Thyroid gland (tissue), 4 donors: Measurements from ENCODE around the gene PACSIN1. TPM values are rescaled to one million over a fixed set of nuclear protein-coding genes. Genes with fewer than 3 reads are reported as not detected.

Source experiments
- DNase-seq, 2 donors: peaks; one replicate each; pipeline ENCODE4 v3.0.0-alpha.2; 2019
- H3K27ac ChIP-seq, 3 donors: fragments of 200-600 bp; sonication (generic); 1 replicate in 2 of 3; 2 replicates in 1 of 3; pipeline ENCODE4 v1.5.1; 2016 to 2019; ENCODE audit warnings: mild to moderate bottlenecking in 1 of 3, moderate library complexity in 1 of 3
- H3K27me3 ChIP-seq: fragments of 200-600 bp; sonication (generic); one replicate; pipeline ENCODE4 v1.5.1; 2019
- H3K36me3 ChIP-seq, 2 donors: fragments of 200-600 bp; sonication (generic); one replicate each; pipeline ENCODE4 v1.5.1; 2016 to 2019
- H3K4me1 ChIP-seq, 2 donors: fragments of 200-600 bp; sonication (generic); one replicate each; pipeline ENCODE4 v1.5.1; 2017 to 2019
- H3K4me3 ChIP-seq, 3 donors: fragments of 200-600 bp; sonication (generic); replicated peaks in 1 of 3; 1 replicate in 2 of 3; 2 replicates in 1 of 3; pipeline ENCODE4 v1.5.1; 2016; ENCODE audit warnings: mild to moderate bottlenecking in 1 of 3
- H3K9me3 ChIP-seq: fragments of 200-600 bp; sonication (generic); one replicate; pipeline ENCODE4 v1.5.1; 2017
- CTCF ChIP-seq, 6 experiments: fragments of 200-600 bp in 3 of 6; fragments of 450-650 bp in 3 of 6; sonication (generic) in 3 of 6; IDR thresholded peaks; one replicate each; pipeline ENCODE4 v1.5.1; 2016 to 2019; ENCODE audit warnings: antibody characterized with exemption in 6 of 6, mild to moderate bottlenecking in 2 of 6, inconsistent platforms in 1 of 6, moderate library complexity in 1 of 6
- POLR2A ChIP-seq, 2 donors: fragments of 450-650 bp; IDR thresholded peaks; one replicate each; pipeline ENCODE4 v1.6.1; 2017; ENCODE audit warnings: antibody characterized with exemption in 2 of 2, mild to moderate bottlenecking in 2 of 2, moderate library complexity in 1 of 2
- WGBS, 2 donors: methylation state at CpG; one replicate each; pipeline ENCODE4 v1.1.5; 2017; 5-methylcytosine and 5-hydroxymethylcytosine counted together
- intact Hi-C: fragments of 100-400 bp; cut with DNase I; formaldehyde crosslinking; loops from one replicate; pipeline ENCODE4 v1.15.1; 2023
- total RNA-seq, 4 donors: library from RNA; depleted of rRNA; stranded (reverse); fragments of >200 nt; gene quantifications; one replicate each; pipeline ENCODE4 v1.2.3, GENCODE V29; 2016

PACSIN1 gene
- total RNA-seq, 4 donors from 2014 or later: 0.11 TPM; not detected in 3

DNA sequence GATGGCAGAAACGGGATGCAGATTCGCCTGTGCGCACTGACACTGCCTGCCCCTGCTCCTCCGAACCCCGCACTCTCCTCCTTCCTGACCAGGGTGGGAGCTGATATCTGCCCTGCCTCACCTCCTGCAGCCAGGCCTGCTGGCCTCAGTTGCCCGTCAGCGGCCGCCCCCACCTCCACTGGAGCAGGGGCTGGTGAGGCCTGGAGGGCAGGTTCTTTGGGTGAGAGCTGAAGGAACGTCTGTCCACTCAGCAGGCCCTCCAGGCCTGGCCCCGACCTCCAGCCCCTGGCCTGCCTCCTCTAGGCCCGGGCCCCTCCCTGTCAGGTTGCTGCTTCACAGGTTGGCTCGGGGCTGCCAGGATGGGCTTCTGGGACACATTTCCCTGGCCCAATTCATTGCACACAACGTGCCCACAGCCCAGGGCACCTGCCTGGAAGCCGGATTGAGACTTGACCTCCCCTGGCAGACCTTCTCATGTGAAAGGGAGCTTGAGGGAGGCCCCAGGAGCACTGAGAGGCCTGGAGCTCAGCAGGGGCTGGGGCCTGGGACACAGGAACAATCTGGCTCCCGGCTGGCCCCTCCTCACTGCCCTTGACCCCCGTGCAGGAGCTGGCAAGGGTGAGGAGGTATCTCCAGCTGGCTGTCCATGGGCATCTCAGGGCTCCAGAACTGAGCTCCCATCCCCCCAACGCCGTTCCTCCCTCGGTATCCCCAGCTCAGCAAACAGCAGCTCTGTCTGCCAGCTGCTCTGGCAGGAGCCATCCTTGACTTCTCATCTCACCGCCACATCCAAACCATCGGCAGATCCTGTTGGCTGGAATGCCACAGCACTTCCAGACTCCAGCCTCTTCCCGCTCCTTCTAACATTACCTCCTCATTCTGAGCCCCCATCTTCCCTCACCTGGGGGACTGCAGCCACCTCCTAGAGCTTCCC, 50.8 kb downstream of the PACSIN1 start:
- Histone ChIP-seq H3K36me3 (no peaks in the 10 kb centered on the region), H3K9me3 (no peaks in the 10 kb centered on the region), H3K27ac (no peak overlapping the region), H3K27me3 (no peaks in the 10 kb centered on the region), H3K4me1 (peaks cover 0 to 5% of the 10 kb centered on the region in 2 donors), H3K4me3 (no peak overlapping the region)
- intact Hi-C loops: no loop called here
- TF ChIP-seq CTCF (IDR thresholded peaks at IDR 0.05) (no peak), POLR2A (IDR thresholded peaks at IDR 0.05) (no peak)
- DNase-seq: no peak
- WGBS, 2 donors: 85 to 88% methylated on average over 12 to 21 of the region's 22 CpGs

GRCh38 chr6:34517461-34517881, 51.6 kb downstream of the PACSIN1 start:
- no peak overlapping the region for H3K27ac ChIP-seq
- intact Hi-C loops: no loop called here
- no peak for DNase-seq
- no peaks in the 10 kb centered on the region for H3K9me3 ChIP-seq
- peaks cover 0 to 5% of the 10 kb centered on the region in 2 donors for H3K4me1 ChIP-seq
- no peaks in the 10 kb centered on the region for H3K36me3 ChIP-seq
- no peaks in the 10 kb centered on the region for H3K27me3 ChIP-seq
- H3K4me3 ChIP-seq: no peak overlapping the region
- TF ChIP-seq CTCF (IDR thresholded peaks at IDR 0.05) (no peak), POLR2A (IDR thresholded peaks at IDR 0.05) (no peak)
- WGBS, 2 donors: 83 to 85% methylated on average over 4 of the region's 4 CpGs

DNA sequence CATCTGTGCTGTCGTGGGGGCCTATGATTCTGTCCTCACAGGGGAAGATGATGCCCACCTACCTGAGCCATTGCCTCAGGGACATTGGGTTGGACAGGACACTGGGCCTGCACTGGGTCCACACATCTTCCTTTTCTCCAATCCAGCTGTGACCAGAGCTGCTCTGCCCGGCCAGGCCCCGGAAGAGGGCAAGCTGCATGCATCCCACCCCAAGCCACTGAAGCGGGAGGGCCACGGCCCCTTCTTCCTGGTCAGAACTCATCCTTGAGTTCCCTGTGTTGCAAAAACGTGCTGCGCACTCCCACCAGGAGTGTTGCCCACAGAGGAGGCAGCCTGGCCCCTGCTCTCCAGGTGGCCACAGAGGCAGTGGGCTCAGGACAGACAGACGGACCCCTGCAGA, 52.1 kb downstream of the PACSIN1 start:
- TF ChIP-seq CTCF (IDR thresholded peaks at IDR 0.05): no peak
- TF ChIP-seq POLR2A (IDR thresholded peaks at IDR 0.05): no peak
- intact Hi-C loops: no loop called here
- peaks cover 0 to 5% of the 10 kb centered on the region in 2 donors for H3K4me1 ChIP-seq
- no peaks in the 10 kb centered on the region for H3K36me3 ChIP-seq
- no peak overlapping the region for H3K4me3 ChIP-seq
- H3K9me3 ChIP-seq: no peaks in the 10 kb centered on the region
- no peak for DNase-seq
- H3K27me3 ChIP-seq: no peaks in the 10 kb centered on the region
- H3K27ac ChIP-seq: no peak overlapping the region
- WGBS, 2 donors: 80 to 96% methylated on average over 7 to 8 of the region's 8 CpGs

- DNase-seq: no peak
- no peak for TF ChIP-seq CTCF (IDR thresholded peaks at IDR 0.05)
- intact Hi-C loops: no loop called here
- Histone ChIP-seq H3K4me3 (no peak overlapping the region), H3K9me3 (no peaks in the 10 kb centered on the region), H3K27me3 (no peaks in the 10 kb centered on the region), H3K4me1 (peaks cover 0 to 5% of the 10 kb centered on the region in 2 donors), H3K27ac (no peak overlapping the region), H3K36me3 (no peaks in the 10 kb centered on the region)
- 97 to 99% methylated on average over 4 of the region's 4 CpGs for WGBS, 2 donors
Measured at GRCh38 chr6:34518669-34519365, 52.9 kb downstream of the PACSIN1 start.
